Measurements from ENCODE around the gene MAML1. TPM values are rescaled to one million over a fixed set of nuclear protein-coding genes. Genes with fewer than 3 reads are reported as not detected.
A peak's percentile ranks its signal among the peaks of the same experiment; 100 is the strongest.
"Not testable (repeated sequence)": the region's sequence is repeated elsewhere in the genome, so short reads cannot be mapped to it uniquely, and the experiment has no call there.

MAML1 gene
- total and polyA plus RNA-seq, 3 donors from 2014 or later, result 23.5 to 60.7 (median 52.5) TPM

DNA sequence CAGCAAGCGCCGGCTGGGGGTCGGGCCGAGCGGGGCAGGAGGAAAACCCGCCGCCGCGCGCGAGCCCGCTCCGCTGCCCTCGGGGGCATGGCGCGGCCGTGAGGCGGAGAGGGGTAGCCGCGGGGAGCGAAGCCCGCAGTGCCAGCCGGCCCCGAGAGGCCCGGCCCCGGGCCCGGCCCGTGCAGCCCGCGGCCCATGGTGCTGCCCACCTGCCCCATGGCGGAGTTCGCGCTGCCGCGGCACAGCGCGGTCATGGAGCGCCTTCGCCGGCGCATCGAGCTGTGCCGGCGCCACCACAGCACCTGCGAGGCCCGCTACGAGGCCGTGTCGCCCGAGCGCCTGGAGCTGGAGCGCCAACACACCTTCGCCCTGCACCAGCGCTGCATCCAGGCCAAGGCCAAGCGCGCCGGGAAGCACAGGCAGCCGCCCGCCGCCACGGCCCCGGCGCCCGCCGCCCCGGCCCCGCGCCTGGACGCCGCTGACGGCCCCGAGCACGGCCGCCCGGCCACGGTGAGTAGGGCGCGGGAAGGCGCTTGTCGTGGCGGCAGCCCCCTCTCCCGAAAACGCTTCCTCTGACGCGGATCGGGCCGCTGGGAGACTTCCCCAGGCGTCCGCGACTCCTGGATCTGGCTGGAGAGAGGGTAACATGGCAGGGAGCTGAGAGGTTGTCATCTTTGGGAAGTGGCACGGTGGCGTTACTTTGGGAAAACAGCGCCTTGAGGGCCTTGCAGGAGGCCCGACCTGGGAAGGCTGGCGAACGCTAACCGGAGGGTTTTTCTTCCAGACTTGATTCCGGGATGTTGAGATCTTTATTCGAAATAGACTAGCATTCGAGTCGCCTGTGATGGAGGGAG, 523 bp downstream of the MAML1 start:
- Histone ChIP-seq H3K4me3 (peak overlapping the region; percentile 75 to 92), H3K9me3 (no peaks in the 10 kb centered on the region), H3K27me3 (no peaks in the 10 kb centered on the region), H3K27ac (peak overlapping the region; percentile 46 to 99), H3K36me3 (ENCODE audit: low read depth, missing control alignments) (no peaks in the 10 kb centered on the region), H3K4me1 (peaks cover 35% of the 10 kb centered on the region)
- 0 to 1% methylated on average over 18 to 81 of the region's 101 CpGs for WGBS, 2 donors
- intact Hi-C loops (cut with DNase I; ENCODE audit: low total_unique reads), result no loop called here
- TF ChIP-seq, protein P1, sequence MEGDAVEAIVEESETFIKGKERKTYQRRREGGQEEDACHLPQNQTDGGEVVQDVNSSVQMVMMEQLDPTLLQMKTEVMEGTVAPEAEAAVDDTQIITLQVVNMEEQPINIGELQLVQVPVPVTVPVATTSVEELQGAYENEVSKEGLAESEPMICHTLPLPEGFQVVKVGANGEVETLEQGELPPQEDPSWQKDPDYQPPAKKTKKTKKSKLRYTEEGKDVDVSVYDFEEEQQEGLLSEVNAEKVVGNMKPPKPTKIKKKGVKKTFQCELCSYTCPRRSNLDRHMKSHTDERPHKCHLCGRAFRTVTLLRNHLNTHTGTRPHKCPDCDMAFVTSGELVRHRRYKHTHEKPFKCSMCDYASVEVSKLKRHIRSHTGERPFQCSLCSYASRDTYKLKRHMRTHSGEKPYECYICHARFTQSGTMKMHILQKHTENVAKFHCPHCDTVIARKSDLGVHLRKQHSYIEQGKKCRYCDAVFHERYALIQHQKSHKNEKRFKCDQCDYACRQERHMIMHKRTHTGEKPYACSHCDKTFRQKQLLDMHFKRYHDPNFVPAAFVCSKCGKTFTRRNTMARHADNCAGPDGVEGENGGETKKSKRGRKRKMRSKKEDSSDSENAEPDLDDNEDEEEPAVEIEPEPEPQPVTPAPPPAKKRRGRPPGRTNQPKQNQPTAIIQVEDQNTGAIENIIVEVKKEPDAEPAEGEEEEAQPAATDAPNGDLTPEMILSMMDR (IDR thresholded peaks at IDR 0.05), result no peak
- no peak for TF ChIP-seq POLR2A (IDR thresholded peaks at IDR 0.05)
- peak; percentile 58 for DNase-seq

DNA sequence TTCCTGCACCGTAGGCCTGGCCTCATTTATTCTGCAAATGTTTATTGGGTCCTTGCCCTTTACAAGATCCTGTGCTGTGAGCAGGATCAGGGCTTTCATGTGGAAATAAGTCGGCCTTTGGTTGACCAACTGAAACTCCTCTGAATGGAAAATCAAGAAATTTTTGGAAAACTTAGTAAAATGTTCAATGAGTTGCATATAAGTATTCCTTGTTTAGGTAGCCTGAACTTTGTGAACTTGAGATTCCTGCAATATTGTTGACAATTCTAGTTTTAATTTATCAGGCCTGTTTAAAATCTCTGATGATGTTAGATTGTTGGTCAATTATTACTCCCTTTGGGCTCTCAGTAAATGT, 1.1 kb downstream of the MAML1 start:
- Histone ChIP-seq H3K4me3 (peak overlapping the region; percentile 75 to 92), H3K9me3 (no peaks in the 10 kb centered on the region), H3K4me1 (peaks cover 35% of the 10 kb centered on the region), H3K27ac (peak overlapping the region; percentile 46 to 99), H3K36me3 (ENCODE audit: low read depth, missing control alignments) (no peaks in the 10 kb centered on the region), H3K27me3 (no peaks in the 10 kb centered on the region)
- TF ChIP-seq, protein P1 (IDR thresholded peaks at IDR 0.05), result no peak
- no peak for TF ChIP-seq POLR2A (IDR thresholded peaks at IDR 0.05)
- WGBS, 2 donors, result 2 to 4% methylated on average over 2 of the region's 2 CpGs
- DNase-seq, result no peak
- intact Hi-C loops (cut with DNase I; ENCODE audit: low total_unique reads), result no loop called here

DNA sequence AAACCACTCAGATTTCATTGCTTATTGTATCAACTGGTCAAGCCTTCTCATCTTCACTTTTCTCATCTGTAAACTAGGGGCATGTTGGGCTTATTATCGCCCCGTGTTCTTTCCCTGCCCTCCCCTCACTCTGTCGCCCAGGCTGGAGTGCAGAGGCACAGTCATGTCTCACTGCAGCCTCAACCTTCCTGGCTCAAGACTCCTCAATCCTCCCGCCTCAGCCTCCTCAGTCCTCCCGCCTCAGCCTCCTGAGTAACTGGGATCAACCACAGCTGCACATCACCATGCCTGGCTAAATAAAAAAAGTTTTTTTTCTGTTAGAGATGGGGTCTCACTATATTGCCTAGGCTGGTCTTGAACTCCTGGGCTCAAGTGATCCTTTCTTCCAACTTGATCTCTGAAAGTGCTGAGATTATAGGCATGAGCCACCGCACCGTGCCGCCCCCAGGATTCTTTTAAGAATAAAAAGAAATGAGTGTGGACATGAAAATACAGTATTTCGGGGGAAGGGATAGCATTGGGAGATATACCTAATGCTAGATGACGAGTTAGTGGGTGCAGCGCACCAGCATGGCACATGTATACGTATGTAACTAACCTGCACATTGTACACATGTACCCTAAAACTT, 2.0 kb downstream of the MAML1 start:
- Histone ChIP-seq H3K4me3 (no peak overlapping the region), H3K36me3 (ENCODE audit: low read depth, missing control alignments) (no peaks in the 10 kb centered on the region), H3K4me1 (peaks cover 35% of the 10 kb centered on the region), H3K9me3 (no peaks in the 10 kb centered on the region), H3K27me3 (no peaks in the 10 kb centered on the region), H3K27ac (peak overlapping the region; percentile 23 to 99)
- no peak for DNase-seq
- intact Hi-C loops (cut with DNase I; ENCODE audit: low total_unique reads), result no loop called here
- no peak for TF ChIP-seq POLR2A (IDR thresholded peaks at IDR 0.05)
- TF ChIP-seq, protein P1 (IDR thresholded peaks at IDR 0.05), result no peak
- WGBS, 2 donors, result 60 to 66% methylated on average over 12 of the region's 12 CpGs

DNA sequence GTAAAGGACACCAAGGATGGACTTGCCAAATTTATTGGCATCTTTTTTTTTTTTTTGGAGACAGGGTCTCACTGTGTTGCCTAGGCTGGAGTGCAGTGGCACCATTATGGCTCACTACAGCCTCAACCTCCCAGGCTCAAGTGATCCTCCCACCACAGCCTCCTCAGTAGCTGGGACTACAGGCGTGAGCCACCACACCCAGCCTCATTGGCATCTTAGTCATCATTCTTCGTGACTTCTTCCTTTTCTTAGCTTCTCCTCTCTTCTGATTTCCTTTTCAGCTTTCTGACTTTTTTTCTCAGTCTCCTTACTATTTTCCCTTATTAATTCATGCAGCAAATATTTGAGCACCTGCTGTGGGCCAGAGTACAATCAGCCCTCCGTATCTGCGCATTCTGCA, 6.1 kb downstream of the MAML1 start:
- H3K9me3 ChIP-seq, result no peaks in the 10 kb centered on the region
- H3K36me3 ChIP-seq (ENCODE audit: low read depth, missing control alignments), result no peaks in the 10 kb centered on the region
- H3K27ac ChIP-seq, result no peak overlapping the region
- 90 to 98% methylated on average over 4 of the region's 4 CpGs for WGBS, 2 donors
- H3K4me3 ChIP-seq, result no peak overlapping the region
- intact Hi-C loops (cut with DNase I; ENCODE audit: low total_unique reads), result no loop called here
- H3K27me3 ChIP-seq, result no peaks in the 10 kb centered on the region
- TF ChIP-seq, protein P1 (IDR thresholded peaks at IDR 0.05), result no peak
- TF ChIP-seq POLR2A (IDR thresholded peaks at IDR 0.05), result no peak
- DNase-seq, result no peak
- peaks cover 33% of the 10 kb centered on the region for H3K4me1 ChIP-seq

DNA sequence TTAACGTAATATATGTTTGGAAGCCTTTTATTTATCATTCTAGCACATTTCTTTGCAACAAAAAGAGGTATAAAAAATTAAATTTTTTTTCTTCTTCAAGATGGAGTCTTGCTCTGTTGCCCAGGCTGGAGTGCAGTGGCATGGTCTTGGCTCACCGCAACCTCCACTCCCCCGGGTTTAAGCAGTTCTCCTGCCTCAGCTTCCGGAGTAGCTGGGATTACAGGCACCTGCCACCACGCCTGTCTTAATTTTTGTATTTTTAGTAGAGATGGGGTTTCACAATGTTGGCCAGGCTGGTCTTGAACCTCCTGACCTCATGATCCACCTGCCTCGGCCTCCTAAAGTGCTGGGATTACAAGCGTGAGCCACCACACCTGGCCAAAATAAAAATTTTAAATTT, 11.5 kb downstream of the MAML1 start:
- DNase-seq; H3K27ac ChIP-seq; H3K27me3 ChIP-seq; H3K4me3 ChIP-seq; H3K36me3 ChIP-seq (ENCODE audit: low read depth, missing control alignments); H3K4me1 ChIP-seq; H3K9me3 ChIP-seq; intact Hi-C loops (cut with DNase I; ENCODE audit: low total_unique reads): not testable (repeated sequence)
- WGBS, 2 donors, result 83 to 84% methylated on average over 7 of the region's 7 CpGs
